Posterior cingulate gyrus (tissue), 11 donors: Measurements from ENCODE around the gene PPA2.
"Not testable (repeated sequence)": the region's sequence is repeated elsewhere in the genome, so short reads cannot be mapped to it uniquely, and the experiment has no call there.

Source experiments
- DNase-seq, 10 donors: peaks; one replicate each; pipeline versions ENCODE4 v3.0.0 to v3.0.0-alpha.2; 2020 to 2021; ENCODE audit warnings: mixed read lengths in 3 of 10
- intact Hi-C: fragments of 100-400 bp; cut with DNase I; formaldehyde crosslinking; loops from one replicate; pipeline ENCODE4 v1.15.1; 2023

PPA2 gene

GRCh38 chr4:105473324-105474098, at the start of gene PPA2:
Gene PPA2 (minus strand): TSS chr4:105474062. CDS start chr4:105474050, 12 bp downstream.
- intact Hi-C loops = loop anchor here (2.0 to 10.0 kb wide), 2 partner anchors 327 to 1479 kb away; partner anchors contain the start of gene TET2
- peak; percentile 61 to 97 (median 82) for DNase-seq

DNA sequence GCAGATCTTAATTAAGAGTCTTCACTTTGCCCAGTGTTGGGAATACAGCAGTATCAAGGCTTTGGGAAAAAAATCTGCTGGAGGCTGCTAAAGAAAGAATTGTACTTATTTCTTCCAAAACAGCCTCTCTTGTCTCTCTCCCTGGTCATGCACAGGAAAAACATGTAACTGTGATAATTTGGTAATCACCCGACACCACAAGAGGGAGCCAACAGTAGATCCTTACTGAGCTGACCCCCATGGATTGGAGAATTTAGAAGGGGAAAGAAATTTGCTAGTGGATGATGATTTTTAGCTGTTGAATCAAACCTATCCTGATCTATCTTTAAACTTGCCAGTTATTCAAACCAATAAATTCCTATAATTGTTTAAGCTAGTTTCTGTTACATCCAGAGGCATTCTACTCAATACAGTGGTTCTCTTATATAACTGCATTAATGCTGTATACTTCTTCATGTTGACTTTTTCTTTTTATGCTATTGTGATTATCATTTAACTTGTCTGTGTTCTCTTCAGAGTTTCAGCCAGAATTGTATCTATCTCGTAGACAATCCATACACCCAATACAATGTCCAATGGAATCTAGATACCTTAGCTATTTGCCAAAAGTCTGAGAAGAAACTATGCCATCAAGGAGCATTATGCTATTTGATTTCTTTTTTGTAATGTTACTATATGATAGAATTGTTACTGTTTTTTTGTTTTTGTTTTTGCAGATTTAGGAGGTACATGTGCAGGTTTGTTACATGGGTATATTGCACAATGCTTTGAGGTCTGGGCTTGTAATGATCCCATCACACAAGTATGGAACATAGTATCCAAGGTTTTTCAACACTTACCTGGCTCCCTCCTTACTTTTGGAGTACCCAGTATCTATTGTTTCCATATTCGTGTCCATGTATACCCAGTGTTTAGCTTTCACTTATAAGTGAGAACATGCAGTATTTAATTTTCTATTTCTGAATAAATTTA, 47.2 kb upstream of the PPA2 start:
- intact Hi-C loops = no loop called here
- peak in 3 of 10 donors; percentile 18 to 27 (median 23) for DNase-seq

DNA sequence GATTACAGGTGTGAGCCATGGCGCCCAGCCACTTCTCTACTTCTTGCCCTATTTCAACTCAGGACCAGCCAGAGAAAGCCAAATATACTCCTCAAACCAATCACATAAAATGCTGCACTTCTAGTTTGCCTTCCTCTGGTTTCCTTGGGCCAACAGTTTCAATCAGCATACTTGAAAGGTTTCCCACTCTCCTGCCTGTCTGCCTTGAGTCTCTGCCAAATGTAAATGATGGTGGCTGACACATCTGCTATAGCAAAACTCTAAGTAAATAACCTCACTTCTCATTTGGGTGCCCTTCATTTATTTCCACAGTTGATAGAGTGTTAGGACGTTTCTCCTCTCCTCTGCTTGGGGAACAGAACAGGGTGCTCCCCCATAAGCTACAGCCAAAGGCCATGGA, 36.4 kb upstream of the PPA2 start:
- DNase-seq = no peak
- intact Hi-C loops = no loop called here

- intact Hi-C loops = no loop called here
These were observed 35.9 kb upstream of the PPA2 start for GRCh38 chr4:105509714-105510113.

GRCh38 chr4:105509291-105509690, 35.4 kb upstream of the PPA2 start:
- no peak for DNase-seq
- intact Hi-C loops = no loop called here

More at GRCh38 chr4:105509714-105510113, 35.9 kb upstream of the PPA2 start:
- no peak for DNase-seq

DNA sequence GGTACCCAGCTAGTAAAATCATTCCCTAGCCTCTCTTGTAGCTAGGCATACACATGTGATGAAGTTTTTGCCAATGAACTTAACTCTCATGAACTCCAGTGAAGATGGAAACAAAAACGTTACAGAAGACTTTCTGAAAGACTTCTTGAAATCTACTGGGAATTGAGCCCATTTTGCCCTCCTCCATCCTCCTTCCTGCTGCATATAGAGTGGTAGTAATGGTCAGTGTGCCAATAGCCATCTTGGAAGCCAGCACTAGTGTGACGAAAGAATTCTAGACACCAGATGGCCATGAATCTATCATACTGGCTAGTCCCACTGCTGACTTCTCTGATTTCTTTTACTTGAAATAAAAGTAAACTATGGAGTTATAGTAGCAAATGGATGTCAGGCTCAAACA, 30.9 kb upstream of the PPA2 start:
- DNase-seq = no peak
- intact Hi-C loops = no loop called here

DNA sequence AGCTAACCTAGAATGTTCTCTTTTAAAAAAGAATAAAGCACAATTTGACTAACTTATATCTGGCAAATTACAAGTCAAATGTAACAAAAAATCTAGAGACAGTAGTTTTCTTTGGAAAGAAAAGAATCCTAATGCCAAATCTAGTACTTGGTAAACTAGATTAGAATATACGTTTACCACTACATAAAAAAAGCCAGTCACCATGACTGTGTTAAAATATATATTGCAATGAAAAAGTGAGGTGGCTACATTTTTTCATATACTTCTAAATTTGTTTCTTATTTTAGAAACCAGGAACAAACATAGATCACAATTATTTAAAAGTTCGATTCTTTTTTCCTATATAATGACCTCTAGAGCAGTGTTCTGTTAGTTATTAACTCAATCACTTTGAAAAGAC, 29.6 kb upstream of the PPA2 start:
- intact Hi-C loops = no loop called here
- no peak for DNase-seq

GRCh38 chr4:105496899-105497298, 23.0 kb upstream of the PPA2 start:
- DNase-seq = no peak

GRCh38 chr4:105495667-105496066, 21.8 kb upstream of the PPA2 start:
- no peak for DNase-seq
- intact Hi-C loops = no loop called here

More at GRCh38 chr4:105496899-105497298, 23.0 kb upstream of the PPA2 start:
- intact Hi-C loops = no loop called here

GRCh38 chr4:105490523-105490922, 16.7 kb upstream of the PPA2 start:
- intact Hi-C loops = no loop called here
- DNase-seq = no peak

DNA sequence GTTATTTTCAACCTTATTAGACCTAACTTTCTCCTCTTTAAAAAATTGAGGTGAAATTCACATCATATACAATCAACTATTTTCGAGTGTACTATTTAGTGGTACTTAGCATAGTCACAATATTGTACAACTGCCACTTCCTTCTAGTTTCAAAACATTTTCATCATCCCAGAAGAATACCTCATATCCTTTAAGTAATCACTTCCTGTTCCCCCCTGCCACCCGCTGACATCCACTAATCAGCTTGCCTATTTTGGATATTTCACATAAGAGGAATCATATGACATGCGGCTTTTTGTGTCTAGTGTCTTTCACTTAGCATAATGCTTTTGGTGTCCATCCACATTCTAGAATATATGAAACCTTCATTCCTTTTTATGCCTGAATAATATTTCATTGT, 10.0 kb upstream of the PPA2 start:
- no peak for DNase-seq
- intact Hi-C loops = no loop called here

DNA sequence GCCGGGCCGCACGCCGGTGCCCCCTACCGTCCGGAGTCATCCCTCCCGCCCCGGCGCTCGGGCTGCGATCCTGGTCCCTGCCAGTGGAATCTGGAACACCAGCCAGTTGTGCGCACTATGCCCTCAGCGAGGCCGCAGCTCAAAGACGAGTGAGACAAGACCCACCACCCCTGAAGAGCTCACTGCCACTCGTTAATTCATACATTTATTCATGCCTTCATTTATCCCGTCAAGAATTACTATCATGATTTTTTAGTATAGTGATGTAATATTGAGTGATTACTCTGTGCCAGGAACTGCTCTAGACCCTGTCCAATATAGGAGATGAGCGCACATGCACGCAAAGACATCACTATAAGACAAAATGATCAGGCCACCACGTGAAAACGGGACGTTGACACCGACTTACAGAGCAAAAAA, 247 bp upstream of the PPA2 start:
- peak; percentile 77 to 97 (median 83) for DNase-seq
- intact Hi-C loops = loop anchor here (10.0 kb wide), 1 partner anchor 1479 kb away; no protein-coding TSS in a partner anchor

GRCh38 chr4:105472871-105473323, 965 bp downstream of the PPA2 start:
- intact Hi-C loops = loop anchor here (2.0 to 10.0 kb wide), 2 partner anchors 326 to 1478 kb away; partner anchors contain the start of gene TET2
- DNase-seq = peak in 1 of 10 donors; percentile 12

GRCh38 chr4:105471566-105472176, 2.2 kb downstream of the PPA2 start:
- intact Hi-C loops = loop anchor here (2.0 to 10.0 kb wide), 3 partner anchors 325 to 1477 kb away; partner anchors contain the start of gene TET2
- peak in 6 of 10 donors; percentile 54 to 87 (median 62) for DNase-seq

GRCh38 chr4:105470766-105471165, 3.1 kb downstream of the PPA2 start:
- intact Hi-C loops = loop anchor here (2.0 to 10.0 kb wide), 2 partner anchors 610 to 1476 kb away; no protein-coding TSS in a partner anchor
- DNase-seq = no peak

- intact Hi-C loops = loop anchor here (2.0 to 10.0 kb wide), 2 partner anchors 609 to 1475 kb away; no protein-coding TSS in a partner anchor
- DNase-seq = no peak
These were observed 4.1 kb downstream of the PPA2 start for GRCh38 chr4:105469736-105470135.

GRCh38 chr4:105466580-105466979, 7.3 kb downstream of the PPA2 start:
- intact Hi-C loops = no loop called here
- DNase-seq = no peak

DNA sequence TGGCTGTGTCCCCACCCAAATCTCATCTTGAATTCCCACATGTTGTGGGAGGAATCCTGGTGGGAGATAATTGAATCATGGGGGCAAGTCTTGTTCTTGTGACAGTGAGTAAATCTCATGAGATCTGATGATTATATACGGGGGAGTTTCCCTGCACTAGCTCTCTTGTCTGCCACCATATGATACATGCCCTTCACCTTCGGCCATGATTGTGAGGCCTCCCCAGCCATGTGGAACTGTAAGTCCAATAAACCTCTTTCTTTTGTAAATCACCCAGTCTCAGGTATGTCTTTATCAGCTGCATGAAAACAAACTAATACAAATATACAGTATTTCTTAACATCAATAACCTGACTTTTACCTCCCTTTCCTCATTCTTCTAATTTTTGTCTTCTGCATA, 9.3 kb downstream of the PPA2 start:
- DNase-seq, intact Hi-C loops: not testable (repeated sequence)

DNA sequence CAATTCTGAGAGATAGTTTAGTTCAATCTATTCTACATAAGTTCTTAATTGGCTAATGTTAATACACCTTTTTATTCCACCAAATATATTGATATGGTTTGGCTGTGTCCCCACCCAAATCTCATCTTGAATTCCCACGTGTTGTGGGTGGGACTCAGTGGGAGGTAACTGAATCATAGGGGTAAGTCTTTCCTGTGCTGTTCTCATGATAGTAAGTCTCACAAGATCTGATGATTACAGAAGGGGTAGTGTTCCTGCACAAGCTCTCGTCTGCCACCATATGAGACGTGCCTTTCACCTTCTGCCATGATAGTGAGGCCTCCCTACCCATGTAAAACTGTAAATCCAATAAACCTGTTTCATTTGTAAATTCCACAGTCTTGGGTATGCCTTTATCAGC, 11.3 kb downstream of the PPA2 start:
- DNase-seq = no peak
- intact Hi-C loops = no loop called here
